GM12878 (cell line): ENCODE measurements around the gene POLD4. TPM values are rescaled to one million over a fixed set of nuclear protein-coding genes. Genes with fewer than 3 reads are reported as not detected.

ENCODE experiments used
- ATAC-seq: fragments of 200-7000 bp; cut with Tn5 transposase; 3 replicates; pipeline ENCODE4 v1.9.1; 2020; ENCODE audit warnings: mild to moderate bottlenecking, moderate library complexity
- BruUV-seq: library from RNA; stranded (reverse); fragments of 400-500 nt; replicated peaks from 2 replicates; lab custom pipeline; 2021; lab: Mats Ljungman, UMichigan
- CTCF ChIA-PET: fragments of 300-600 bp; sonication (Branson Sonifier 250); formaldehyde crosslinking; extraction: SDS; loops from one replicate; lab custom pipeline; 2021; ENCODE audit warnings: inconsistent platforms; lab: Yijun Ruan, JAX
- POLR2A ChIA-PET: fragments of 350-600 bp; formaldehyde crosslinking; extraction: SDS; loops from one replicate; lab custom pipeline; 2021; ENCODE audit warnings: inconsistent platforms; lab: Charles Lee
- RAD21 ChIA-PET: fragments of 300-600 bp; sonication (Branson Sonifier 250); formaldehyde crosslinking; loops from one replicate; lab custom pipeline; 2023; ENCODE audit warnings: antibody characterized with exemption; ENCODE audit not compliant: unreplicated experiment; lab: Charles Lee
- SMC1A ChIA-PET: fragments of 300-600 bp; sonication (Branson Sonifier 250); formaldehyde crosslinking; loops from one replicate; lab custom pipeline; 2023; ENCODE audit not compliant: unreplicated experiment, uncharacterized antibody; lab: Charles Lee
- DNase-seq: peaks from one replicate; pipeline ENCODE4 v3.0.0-alpha.2; 2011; ENCODE audit warnings: low read depth, low spot score
- FAIRE-seq: peaks from 3 replicates; lab custom pipeline; 2011; peaks lifted over from hg19 to GRCh38; lab: Jason Lieb, UNC
- H2AFZ ChIP-seq: 2 replicates; pipeline ENCODE4 v1.6.0; 2011; ENCODE audit warnings: low read depth, low read length, control low read depth; ENCODE audit not compliant: control insufficient read depth
- H3K27ac ChIP-seq: 2 replicates; pipeline ENCODE4 v1.5.1; 2011; ENCODE audit warnings: control low read depth; ENCODE audit not compliant: control insufficient read depth, insufficient read depth
- H3K27me3 ChIP-seq, 2 experiments: replicated peaks in 1 of 2; 2 replicates each; pipeline versions ENCODE4 v1.6.0 to v1.6.1; 2011; ENCODE audit warnings: low read length in 1 of 2; ENCODE audit not compliant: control insufficient read depth in 2 of 2, insufficient read depth in 2 of 2
- H3K36me3 ChIP-seq, 2 experiments: 2 replicates each; pipeline ENCODE4 v1.5.1; 2011; ENCODE audit warnings: low read length in 1 of 2; ENCODE audit not compliant: control insufficient read depth in 2 of 2, insufficient read depth in 2 of 2
- H3K4me1 ChIP-seq: 2 replicates; pipeline ENCODE4 v1.6.1; 2011; ENCODE audit warnings: mild to moderate bottlenecking, low read length, moderate library complexity, mixed read lengths; ENCODE audit not compliant: control insufficient read depth, insufficient read depth
- H3K4me2 ChIP-seq: 2 replicates; pipeline ENCODE4 v1.6.0; 2011; ENCODE audit warnings: control low read depth; ENCODE audit not compliant: control insufficient read depth, insufficient read depth
- H3K4me3 ChIP-seq: fragments of 200-600 bp; sonication (generic); 2 replicates; pipeline ENCODE4 v1.5.1; 2016
- H3K79me2 ChIP-seq: 2 replicates; pipeline ENCODE4 v1.6.0; 2011; ENCODE audit warnings: low read length; ENCODE audit not compliant: control insufficient read depth, insufficient read depth
- H3K9ac ChIP-seq: 2 replicates; pipeline ENCODE4 v1.8.0; 2011; ENCODE audit warnings: low read length, control low read depth, mixed read lengths; ENCODE audit not compliant: control insufficient read depth, insufficient read depth
- H3K9me3 ChIP-seq: replicated peaks from 3 replicates; pipeline ENCODE4 v1.5.1; 2011; ENCODE audit warnings: mild to moderate bottlenecking, low read length; ENCODE audit not compliant: control insufficient read depth, insufficient read depth
- H4K20me1 ChIP-seq: 2 replicates; pipeline ENCODE4 v1.6.0; 2011; ENCODE audit not compliant: control insufficient read depth, insufficient read depth
- CTCF ChIP-seq, 3 experiments: IDR thresholded peaks in 2 of 3; conservative IDR thresholded peaks in 1 of 3; 2 replicates each; pipeline ENCODE4 v1.5.1; 2011; ENCODE audit warnings: low read depth in 3 of 3, low read length in 3 of 3, mild to moderate bottlenecking in 3 of 3, control low read depth in 2 of 3, moderate library complexity in 2 of 3, inconsistent platforms in 1 of 3, mixed read lengths in 1 of 3; ENCODE audit not compliant: control insufficient read depth in 2 of 3, insufficient read depth in 1 of 3; ENCODE audit errors: extremely low read depth in 1 of 3
- FOXK2 ChIP-seq: fragments of 450-650 bp; IDR thresholded peaks from 2 replicates; pipeline ENCODE4 v1.6.1; 2017; ENCODE audit warnings: mild to moderate bottlenecking, moderate library complexity
- HDGF ChIP-seq: fragments of 450-650 bp; IDR thresholded peaks from 2 replicates; pipeline ENCODE4 v1.6.1; 2016; ENCODE audit warnings: antibody characterized with exemption
- IKZF1 ChIP-seq: fragments of 450-650 bp; conservative IDR thresholded peaks from 2 replicates; pipeline ENCODE4 v1.6.1; 2017; ENCODE audit warnings: antibody characterized with exemption, mild to moderate bottlenecking
- IRF5 ChIP-seq: fragments of 450-650 bp; IDR thresholded peaks from 2 replicates; pipeline ENCODE4 v1.6.1; 2017; ENCODE audit warnings: borderline replicate concordance
- NBN ChIP-seq: fragments of 450-650 bp; IDR thresholded peaks from 2 replicates; pipeline ENCODE4 v1.6.1; 2016
- PAX5 ChIP-seq: IDR thresholded peaks from 2 replicates; pipeline ENCODE4 v1.6.1; 2011; ENCODE audit warnings: low read depth, low read length, borderline replicate concordance
- RAD21 ChIP-seq: IDR thresholded peaks from 2 replicates; pipeline ENCODE4 v1.6.1; 2011; ENCODE audit warnings: mild to moderate bottlenecking, low read depth, low read length, moderate library complexity; ENCODE audit not compliant: insufficient read depth
- WGBS: methylation state at CpG from one replicate; pipeline ENCODE4 v1.1.6; 2016; ENCODE audit warnings: low lambda C conversion rate; ENCODE audit not compliant: insufficient replicate concordance, insufficient coverage; ENCODE audit errors: missing lambda C conversion rate; 5-methylcytosine and 5-hydroxymethylcytosine counted together
- in situ Hi-C: fragments of 300-500 bp; cut with MboI; formaldehyde crosslinking; loops from 9 replicates; pipeline ENCODE4 v1.14.3; 2018; ENCODE audit warnings: mixed read lengths
- intact Hi-C: fragments of 100-400 bp; cut with micrococcal nuclease; formaldehyde crosslinking; loops from one replicate; pipeline ENCODE4 v1.14.2; 2022; ENCODE audit not compliant: unreplicated experiment
- polyA plus RNA-seq, 11 experiments: library from polyadenylated mRNA; depleted of rRNA in 4 of 11; unstranded in 6 of 11; stranded (reverse) in 5 of 11; fragments of >200 nt; fragmentation: Nextera tagmentation in 4 of 11; fragmentation: Illumina TruSeq in 1 of 11; extraction: Ambion mirVana in 4 of 11; extraction: Trizol in 1 of 11; gene quantifications; 1 replicate in 1 of 11; 2 replicates in 10 of 11; pipeline versions ENCODE4 v1.2.1 to v1.2.3, GENCODE V29; 2011 to 2016; ENCODE audit warnings: inconsistent platforms in 2 of 11, missing spikeins in 2 of 11, low read depth in 1 of 11
- total RNA-seq, 4 experiments: library from RNA; depleted of rRNA in 3 of 4; stranded (reverse); fragments of >200 nt in 3 of 4; fragmentation: Illumina TruSeq in 1 of 4; extraction: Trizol in 1 of 4; gene quantifications; 2 replicates each; pipeline versions ENCODE4 v1.2.1 to v1.2.3, GENCODE V29; 2013 to 2021
- TF ChIP-seq, protein P1 (sequence below): fragments of 450-650 bp; IDR thresholded peaks from 2 replicates; pipeline ENCODE4 v1.6.1; 2016; ENCODE audit warnings: mild to moderate bottlenecking

The POLD4 gene
- total and polyA plus RNA-seq, 10 of the 15 experiments (the other 5 are each of a cell fraction or from before 2014, with no cell fraction given) = 8.1 to 176 (median 88.1) TPM

DNA sequence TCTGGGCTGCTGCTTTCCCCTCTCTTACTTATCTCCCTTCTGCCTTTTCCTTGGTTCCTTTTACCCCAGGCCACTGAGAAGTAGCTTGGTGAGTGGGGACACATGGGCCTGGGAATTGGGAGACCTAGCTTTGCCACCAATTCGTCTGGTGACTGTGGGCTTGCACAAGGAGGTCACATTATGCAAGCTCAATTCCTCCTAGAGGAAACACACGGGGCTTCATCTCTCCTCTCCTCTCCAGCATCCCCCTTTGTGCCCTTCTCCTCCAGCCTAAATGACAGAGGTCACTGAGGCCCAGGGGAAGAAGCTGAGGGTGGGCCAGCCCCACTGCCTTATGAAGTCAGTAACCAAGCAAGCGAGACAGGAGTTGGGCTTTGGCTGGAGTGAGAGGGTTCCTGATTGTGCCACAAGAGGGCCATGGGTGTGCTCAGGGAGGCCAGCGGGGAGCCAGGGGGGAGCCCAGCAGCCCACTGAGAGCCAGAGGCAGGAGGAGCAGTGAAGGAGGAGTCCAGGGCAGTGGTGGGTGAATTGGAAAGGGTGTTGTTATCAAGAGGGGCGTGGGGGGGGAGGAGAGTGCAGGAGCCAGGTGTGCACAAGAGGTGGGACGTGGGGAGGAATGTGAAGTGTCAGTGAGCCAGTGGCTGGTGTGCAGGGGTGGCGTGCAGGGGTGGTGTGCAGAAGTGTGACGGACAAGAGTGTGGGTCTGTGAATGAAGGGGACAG is 18.0 kb upstream of the POLD4 start:
- ChIA-PET RAD21 (interaction anchor here (1.1 to 6.5 kb wide), 3 partner anchors 11 to 25 kb away, joined by 9 to 122 read pairs (median 11); partner anchors contain the start of gene POLD4), CTCF (interaction anchor here (0.6 to 26.2 kb wide), 7 partner anchors 9 to 234 kb away, joined by 3 to 1301 read pairs (median 4); partner anchors contain the start of genes CLCF1, POLD4 and RAD9A), SMC1A (interaction anchor here (1.0 to 21.3 kb wide), 8 partner anchors 10 to 190 kb away, joined by 3 to 646 read pairs (median 4); partner anchors contain the start of genes POLD4 and TBC1D10C), POLR2A (interaction anchor here (0.6 to 5.1 kb wide), 6 partner anchors 9 to 30 kb away, joined by 3 to 42 read pairs (median 8); partner anchors contain the start of genes POLD4 and PPP1CA)
- no peak overlapping the region for H3K9ac ChIP-seq
- peaks cover 8% of the 10 kb centered on the region; the same call in 1 of the 2 replicates for H4K20me1 ChIP-seq
- DNase-seq (no peak), FAIRE-seq (peak; percentile 71), ATAC-seq (peak; percentile 67)
- 34% methylated on average over 7 of the region's 8 CpGs for WGBS
- no peaks in the 10 kb centered on the region for H3K79me2 ChIP-seq
- in situ Hi-C loops (no loop called here), intact Hi-C loops (loop anchor here (2.0 kb wide), 1 partner anchor 15 kb away; no protein-coding TSS in a partner anchor)
- peak; percentile 98; the same call in 1 of the 2 replicates for TF ChIP-seq HDGF
- peak; percentile 10; the same call in 1 of the 2 replicates for TF ChIP-seq IKZF1
- peak; percentile 51 to 57 (median 52) for TF ChIP-seq CTCF (IDR thresholded peaks at IDR 0.05 in 2 of 3, conservative IDR thresholded peaks at IDR 0.05 in 1 of 3; ENCODE audit: control insufficient read depth in 2 of 3, extremely low read depth in 1 of 3, insufficient read depth in 1 of 3, low read depth in 3 of 3, low read length in 3 of 3)
- peak; percentile 83 for TF ChIP-seq NBN
- no peak for TF ChIP-seq FOXK2
- 0 out of 2 replicates have a peak, but pooled peaks have one; percentile 22 for TF ChIP-seq RAD21
- TF ChIP-seq IRF5 = no peak
- 0 out of 2 replicates have a peak, but pooled peaks have one; percentile 22 for TF ChIP-seq PAX5
- TF ChIP-seq, protein P1, sequence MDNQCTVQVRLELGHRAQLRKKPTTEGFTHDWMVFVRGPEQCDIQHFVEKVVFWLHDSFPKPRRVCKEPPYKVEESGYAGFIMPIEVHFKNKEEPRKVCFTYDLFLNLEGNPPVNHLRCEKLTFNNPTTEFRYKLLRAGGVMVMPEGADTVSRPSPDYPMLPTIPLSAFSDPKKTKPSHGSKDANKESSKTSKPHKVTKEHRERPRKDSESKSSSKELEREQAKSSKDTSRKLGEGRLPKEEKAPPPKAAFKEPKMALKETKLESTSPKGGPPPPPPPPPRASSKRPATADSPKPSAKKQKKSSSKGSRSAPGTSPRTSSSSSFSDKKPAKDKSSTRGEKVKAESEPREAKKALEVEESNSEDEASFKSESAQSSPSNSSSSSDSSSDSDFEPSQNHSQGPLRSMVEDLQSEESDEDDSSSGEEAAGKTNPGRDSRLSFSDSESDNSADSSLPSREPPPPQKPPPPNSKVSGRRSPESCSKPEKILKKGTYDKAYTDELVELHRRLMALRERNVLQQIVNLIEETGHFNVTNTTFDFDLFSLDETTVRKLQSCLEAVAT = 0 out of 2 replicates have a peak, but pooled peaks have one; percentile 27
- no peak overlapping the region for H3K4me3 ChIP-seq
- no peak overlapping the region for H3K4me2 ChIP-seq
- no peak overlapping the region for H2AFZ ChIP-seq
- H3K4me1 ChIP-seq = peaks cover 25% of the 10 kb centered on the region
- TSS peak; percentile 50 for BruUV-seq
- H3K36me3 ChIP-seq = no peaks in the 10 kb centered on the region
- no peak overlapping the region for H3K27ac ChIP-seq
- no peaks in the 10 kb centered on the region for H3K9me3 ChIP-seq
- H3K27me3 ChIP-seq = peaks cover 2 to 9% of the 10 kb centered on the region in 2 experiments; a peak in 3 of 4 replicates
